Stimulated activated CD4-positive, alpha-beta T cell treated with anti-CD3 and anti-CD28 coated beads, Interleukin-1b, Interleukin-23, amount 100 ng/mL, for 24 hours (primary cell): Measurements from ENCODE around the gene ARHGAP18.
A peak's percentile ranks its signal among the peaks of the same experiment; 100 is the strongest.

Source experiments
- DNase-seq, 4 experiments: peaks; one replicate each; pipeline ENCODE4 v3.0.0-alpha.2; 2020; ENCODE audit warnings: low read depth in 4 of 4, low spot score in 1 of 4

ARHGAP18 gene

DNA sequence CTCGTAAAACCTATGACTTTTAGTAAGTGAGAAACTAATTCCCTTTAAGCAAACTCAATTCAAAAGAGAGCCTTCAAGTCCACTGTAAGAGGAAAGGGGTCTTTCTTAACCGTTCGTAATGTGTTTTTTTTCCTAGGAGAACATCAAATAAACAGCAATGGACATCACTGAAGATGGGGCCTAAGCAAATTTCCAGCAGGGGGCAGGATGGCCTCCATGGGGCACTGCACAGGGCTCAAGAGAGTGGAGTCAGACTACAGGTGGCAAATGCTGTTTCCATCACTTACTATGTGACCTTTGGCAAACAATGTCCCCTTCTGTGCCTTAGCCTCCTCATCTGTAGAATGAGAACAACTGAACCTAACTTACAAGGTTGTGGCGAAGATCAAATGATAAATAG, 88.7 kb downstream of the ARHGAP18 start:
- DNase-seq: peak in 2 of 4 experiments; percentile 3 to 16

DNA sequence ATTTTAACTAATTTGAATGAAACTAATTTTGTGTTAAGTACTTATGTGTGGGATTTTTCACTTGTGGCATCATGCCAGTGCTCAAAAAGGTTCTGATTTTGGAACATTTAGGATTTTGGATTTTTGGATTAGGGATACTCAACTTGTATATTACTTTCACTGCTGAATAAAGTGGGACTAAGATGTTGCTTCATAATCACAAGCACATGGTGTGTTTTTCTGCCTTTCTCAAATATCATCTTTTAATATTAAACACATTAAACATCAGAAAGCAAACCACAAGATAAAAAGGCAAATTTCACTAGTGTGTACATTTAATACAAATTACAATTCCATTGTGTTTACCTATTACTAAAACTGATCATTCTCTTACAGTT, 89.8 kb downstream of the ARHGAP18 start:
- DNase-seq: no peak

DNA sequence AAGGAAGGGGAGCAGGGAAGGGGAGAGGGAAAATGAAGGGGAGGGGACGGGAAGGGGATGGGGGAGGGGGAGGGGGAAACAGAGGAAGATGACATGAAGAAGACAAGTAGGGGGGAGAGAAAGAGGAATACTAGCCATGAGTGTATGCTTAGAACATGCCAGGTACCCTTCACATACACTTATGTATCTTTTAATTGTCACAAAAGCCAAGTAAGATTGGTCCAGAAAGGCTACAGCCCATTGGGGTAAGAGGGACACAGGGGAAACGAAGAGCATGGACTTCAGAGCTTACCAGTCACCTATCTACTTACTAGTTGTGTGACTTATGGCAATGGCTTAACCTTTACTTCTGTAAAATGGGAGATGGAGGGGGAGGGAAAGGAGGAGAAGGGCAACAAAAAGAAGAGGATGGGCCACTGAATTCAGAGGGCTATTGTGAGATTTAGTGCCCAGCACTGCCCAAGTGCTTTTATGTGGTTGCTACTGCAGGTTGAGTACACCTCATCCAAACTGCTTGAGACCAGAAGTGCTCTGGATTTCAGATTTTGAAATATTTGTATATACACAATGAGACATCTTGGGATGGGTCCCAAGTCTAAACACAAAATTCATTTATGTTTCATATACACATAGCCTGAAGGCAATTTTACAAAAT, 90.3 kb downstream of the ARHGAP18 start:
- DNase-seq: no peak

DNA sequence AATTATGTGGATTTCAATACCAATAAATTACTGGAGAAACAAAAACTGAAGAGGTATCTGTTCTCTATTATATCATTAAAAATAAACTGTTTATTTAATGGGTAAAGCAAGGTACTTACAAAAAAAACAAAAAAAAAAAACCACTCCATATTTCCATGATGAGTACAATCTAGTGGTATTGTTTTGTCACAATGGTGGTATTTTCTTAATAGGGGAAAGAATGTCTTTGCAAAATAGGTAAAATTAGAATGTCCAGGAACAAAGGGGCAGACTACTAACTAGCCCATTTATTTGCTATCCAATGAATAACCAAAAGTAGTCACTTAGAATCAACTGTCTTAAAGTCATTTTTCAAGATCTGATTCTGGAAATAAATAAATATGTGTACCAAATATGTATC, 92.0 kb downstream of the ARHGAP18 start:
- DNase-seq: no peak

DNA sequence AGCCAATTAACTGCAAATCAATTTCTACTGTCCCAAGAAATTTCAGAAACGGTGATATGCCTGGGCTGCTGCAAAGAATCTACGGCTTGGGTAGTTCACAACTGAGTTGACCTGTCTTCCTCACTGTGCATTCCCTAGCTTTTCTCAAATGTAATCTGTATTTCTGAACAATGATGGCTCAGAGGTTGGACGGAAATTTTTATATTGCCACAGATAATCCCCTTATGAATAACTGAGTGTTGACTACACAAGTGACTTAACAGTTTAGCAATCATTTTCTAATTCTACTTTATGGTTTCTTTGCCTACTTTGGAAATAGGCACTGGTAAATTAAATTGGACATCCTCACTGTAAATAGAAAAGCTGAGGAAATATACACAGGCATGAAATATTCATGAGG, 94.5 kb downstream of the ARHGAP18 start:
- no peak for DNase-seq

DNA sequence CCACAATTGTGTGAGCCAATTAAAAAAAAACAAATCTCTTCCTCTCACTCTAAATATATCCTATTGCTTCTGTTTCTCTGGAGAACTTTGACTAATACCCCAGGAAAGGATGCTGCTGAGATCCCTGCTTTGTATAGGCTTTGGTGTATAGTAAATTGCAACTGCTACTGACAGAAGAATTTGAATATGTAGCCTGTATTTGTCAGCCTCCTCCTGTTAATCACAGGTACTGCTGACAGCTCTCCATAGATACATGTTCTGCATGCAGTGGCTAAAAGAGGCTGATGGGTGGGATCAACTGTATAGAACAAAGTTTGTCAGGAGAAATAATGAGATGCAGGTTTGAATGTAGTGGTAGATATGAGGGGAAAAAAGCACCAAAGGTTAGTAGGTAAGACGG, 95.0 kb downstream of the ARHGAP18 start:
- no peak for DNase-seq

DNA sequence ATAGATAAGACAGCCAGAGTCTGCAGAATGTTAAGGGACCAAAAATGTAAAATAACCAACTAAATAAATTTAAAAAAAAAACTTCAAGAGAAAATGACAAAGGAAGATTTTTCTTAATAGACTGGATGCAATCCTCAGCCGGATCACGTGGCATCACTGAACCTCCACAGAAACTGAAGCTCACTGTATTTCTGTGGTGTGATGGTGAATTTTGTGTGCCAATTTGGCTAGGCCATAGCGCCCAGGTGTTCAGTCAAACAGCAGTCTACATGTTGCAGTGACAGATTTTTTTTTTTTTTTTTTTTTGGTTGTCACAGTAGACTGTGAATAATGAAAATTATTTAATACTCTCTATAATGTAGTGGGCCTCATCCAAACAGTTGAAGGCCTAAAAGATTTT, 95.5 kb downstream of the ARHGAP18 start:
- DNase-seq: no peak

DNA sequence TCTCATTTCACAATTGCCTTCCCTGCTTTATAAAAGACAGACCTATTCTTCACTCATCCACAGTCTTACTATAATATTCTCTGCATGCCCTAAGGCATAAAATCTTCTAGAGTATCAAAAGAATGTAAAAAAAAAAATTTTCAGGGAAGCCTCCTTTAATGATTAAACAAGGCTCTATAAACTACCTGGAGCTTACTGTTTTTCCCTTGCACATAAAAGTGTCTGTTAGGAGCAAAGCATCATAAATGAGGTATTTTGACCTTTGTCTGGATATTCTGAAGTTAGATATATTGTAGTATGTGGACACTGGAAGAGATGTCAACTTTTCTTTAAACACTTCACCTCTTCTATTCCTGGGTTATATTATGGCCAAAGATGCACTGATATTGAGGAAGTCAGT, 97.5 kb downstream of the ARHGAP18 start:
- no peak for DNase-seq

DNA sequence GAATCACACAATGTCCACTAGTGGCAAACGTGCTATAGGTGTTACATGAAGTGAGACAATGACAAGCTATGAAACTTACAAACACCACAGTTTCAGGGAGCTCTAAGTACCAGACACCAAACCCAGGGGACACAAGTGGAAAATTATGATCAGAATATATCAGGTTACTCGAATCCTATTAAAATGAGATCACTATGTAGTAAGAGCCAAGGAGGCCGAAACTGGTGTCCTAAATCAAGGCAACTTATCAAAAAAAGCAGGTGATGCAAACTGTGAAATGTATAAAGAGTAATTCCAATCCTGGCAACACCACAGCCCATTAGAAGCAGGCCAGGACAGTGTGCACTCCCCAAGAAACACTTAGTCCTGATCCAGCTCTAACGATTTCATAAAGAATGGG, 100.3 kb downstream of the ARHGAP18 start:
- DNase-seq: no peak

DNA sequence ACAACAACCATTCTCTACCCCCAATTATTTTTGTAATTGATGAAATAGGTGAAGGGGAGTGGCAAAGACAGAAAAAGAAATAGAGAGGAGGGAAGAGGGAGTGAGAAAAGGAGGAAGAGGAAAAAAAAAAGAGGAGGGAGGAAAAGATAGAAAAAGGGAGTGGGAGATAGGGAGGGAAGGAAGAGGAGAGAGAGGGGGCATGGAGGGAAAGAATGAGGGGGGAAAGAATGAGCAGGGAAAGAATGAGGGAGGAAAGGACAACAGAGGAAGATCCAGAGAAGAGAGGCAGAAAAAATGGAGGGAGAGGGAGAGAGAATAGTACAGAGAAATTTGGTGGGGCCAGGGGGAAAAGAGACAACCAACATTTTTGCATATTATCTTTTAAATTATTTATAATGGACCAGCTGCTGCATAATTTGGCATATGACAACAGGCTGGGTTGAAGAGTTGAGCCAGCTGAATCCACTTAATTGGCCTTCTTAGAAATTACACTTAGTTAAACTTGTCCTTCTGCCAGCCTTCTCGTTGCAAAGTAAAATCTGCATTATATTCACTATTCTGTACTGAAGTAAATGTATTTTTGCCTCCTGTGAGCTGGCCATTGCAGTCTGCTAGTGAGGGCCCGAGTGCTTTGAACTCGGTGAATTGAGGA, 101.0 kb downstream of the ARHGAP18 start:
- no peak for DNase-seq

DNA sequence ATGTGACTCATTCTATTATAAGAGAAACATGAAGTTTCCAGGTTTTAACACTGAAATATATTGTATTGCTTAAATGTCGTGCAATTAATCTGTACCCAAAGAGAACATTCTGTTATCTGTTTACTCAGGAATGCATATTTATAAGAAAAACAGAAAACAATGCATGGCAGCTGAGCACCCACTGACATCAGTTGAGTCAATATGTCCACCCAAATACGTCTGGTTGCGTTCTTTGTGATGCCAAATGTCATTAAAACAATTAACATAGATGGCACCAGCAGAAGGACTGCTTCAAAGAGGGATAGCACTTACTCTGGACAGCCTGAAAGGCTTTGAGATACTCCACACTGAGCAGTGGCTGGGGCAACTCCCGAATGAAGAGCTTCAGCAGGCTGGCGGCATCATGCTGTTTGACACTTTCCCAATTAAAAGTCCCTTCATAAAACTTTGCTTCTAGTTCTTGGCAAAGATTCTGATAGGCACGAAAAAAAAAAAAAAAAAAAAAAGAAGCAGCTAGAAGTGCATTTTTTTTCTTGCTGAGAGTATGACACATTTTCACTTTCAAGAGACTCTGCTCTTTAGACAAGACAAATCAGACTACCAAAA, 102.3 kb downstream of the ARHGAP18 start:
- DNase-seq: no peak

DNA sequence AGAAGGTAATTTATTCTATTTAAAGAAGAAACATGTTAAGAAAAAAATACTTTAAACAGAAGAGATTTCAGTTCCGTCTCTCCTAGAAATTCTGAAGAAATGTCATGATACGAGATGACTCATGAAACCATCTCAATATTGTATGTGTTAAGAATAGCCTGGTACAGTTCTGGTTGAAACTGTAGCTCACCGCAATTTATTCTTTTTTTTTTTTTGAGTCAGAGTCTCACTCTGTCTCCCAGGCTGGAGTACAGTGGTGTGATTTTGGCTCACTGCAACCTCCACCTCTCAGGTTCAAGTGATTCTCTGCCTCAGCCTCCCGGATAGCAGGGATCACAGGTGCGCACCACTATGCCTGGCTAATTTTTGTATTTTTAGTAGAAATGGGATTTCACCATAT, 103.3 kb downstream of the ARHGAP18 start:
- no peak for DNase-seq

DNA sequence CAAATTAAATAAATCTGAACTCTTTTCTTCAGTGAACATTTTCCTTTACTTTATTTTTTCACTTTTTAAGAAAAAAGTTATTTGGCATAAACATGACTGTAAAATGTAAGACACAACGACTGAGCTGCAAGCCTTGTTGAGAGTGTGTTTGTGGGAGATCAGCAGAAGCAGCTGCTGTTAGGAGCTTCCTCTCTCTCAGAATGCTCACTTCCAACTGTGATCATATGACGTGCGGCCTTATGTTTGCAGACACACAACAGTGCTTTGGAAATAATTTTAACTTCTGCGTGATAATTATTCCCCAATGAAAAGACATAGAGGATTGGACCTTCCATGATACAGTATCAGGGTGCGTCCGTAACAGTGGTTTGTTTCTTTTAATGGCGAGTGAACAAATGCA, 104.0 kb downstream of the ARHGAP18 start:
- no peak for DNase-seq

DNA sequence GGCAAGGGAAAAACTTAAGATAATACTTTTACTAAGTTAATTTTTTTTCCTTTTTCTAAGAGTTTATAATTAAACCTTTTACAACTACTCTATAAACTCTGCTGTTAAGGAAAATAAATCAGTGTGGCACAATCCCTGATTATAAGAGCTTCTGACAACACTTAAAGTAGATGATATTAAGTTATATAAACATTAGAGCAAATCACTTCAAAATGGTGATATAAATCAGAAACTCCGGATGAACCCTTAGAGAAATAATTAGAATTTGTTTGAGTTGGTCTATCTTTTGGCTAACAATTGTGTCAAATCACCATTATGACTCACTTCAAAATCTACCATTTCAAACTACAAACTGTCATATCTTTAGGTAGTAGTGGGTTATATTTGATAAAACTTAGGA, 104.9 kb downstream of the ARHGAP18 start:
- DNase-seq: no peak

DNA sequence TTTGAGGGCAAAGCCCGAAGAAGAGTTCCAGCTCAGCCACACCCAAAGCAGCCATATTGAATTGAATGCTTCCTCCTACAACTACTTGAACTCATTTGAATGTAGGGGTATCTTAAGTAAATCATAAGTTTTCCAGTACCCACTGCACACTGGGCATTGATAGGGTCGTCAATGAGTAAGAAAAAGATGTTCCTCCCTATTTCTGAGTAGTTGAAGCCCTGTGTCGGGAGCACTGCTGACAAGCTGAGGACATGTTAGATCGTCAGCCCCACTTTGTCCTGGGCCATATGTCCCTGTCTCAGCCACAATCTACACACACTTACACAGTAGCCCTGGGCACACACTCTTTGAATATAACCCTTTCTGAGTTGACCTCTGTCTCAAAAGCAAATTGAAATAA, 105.7 kb downstream of the ARHGAP18 start:
- no peak for DNase-seq

DNA sequence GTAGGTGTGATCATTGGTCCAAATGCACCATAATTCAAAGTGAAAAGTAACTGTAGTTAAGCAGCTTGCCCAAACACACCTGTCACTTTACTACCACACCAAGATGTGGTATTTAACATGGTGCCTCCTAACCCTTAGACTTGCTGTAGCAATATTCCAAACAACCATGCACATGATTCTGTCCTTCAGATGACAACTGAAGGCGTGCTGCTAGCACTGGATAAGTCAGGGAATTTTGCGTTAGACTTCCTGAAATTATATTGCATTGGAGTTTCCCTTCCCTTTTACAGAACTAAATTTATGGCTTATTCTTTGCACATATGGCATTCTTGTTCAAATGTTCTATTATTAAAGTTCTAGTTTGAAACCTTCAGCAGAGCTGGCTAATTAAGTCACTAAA, 106.2 kb downstream of the ARHGAP18 start:
- DNase-seq: no peak

DNA sequence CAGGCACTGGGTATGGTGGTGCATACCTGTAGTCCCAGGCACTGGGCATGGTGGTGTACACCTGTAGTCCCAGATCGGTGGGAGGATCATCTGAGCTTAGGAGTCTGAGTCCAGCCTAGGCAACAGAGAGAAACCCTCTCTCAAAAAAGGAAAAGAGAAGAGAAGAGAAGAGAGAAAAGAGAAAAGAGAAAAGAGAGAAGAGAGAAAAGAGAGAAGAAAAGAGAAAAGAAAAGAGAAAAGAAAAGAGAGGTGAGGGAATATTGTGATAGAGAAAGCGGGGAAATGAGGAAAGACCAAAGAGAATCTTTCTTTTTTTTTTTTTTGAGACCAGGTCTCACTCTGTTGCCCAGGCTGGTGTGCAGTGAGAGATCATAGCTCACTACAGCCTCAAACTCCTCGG, 108.7 kb downstream of the ARHGAP18 start:
- no peak for DNase-seq

DNA sequence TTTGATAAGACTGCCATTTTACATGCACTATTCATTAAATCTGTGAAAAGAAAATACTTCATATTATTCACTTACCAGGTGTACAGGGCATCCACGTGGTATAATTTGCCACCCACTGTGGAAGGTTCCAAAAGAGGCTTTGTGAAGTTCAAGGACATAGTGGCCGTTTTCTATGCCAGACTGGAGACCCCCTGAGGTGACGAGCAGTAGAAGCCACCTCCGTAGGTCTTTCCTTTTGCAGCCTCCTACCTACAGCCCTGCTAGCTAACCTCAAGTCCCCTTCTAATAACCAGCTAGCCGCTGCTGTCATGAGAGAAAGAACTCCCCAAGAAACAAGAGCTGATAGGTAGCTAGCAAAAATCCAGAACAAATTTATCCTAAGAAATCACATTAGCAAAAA, 110.5 kb downstream of the ARHGAP18 start:
- DNase-seq: no peak

DNA sequence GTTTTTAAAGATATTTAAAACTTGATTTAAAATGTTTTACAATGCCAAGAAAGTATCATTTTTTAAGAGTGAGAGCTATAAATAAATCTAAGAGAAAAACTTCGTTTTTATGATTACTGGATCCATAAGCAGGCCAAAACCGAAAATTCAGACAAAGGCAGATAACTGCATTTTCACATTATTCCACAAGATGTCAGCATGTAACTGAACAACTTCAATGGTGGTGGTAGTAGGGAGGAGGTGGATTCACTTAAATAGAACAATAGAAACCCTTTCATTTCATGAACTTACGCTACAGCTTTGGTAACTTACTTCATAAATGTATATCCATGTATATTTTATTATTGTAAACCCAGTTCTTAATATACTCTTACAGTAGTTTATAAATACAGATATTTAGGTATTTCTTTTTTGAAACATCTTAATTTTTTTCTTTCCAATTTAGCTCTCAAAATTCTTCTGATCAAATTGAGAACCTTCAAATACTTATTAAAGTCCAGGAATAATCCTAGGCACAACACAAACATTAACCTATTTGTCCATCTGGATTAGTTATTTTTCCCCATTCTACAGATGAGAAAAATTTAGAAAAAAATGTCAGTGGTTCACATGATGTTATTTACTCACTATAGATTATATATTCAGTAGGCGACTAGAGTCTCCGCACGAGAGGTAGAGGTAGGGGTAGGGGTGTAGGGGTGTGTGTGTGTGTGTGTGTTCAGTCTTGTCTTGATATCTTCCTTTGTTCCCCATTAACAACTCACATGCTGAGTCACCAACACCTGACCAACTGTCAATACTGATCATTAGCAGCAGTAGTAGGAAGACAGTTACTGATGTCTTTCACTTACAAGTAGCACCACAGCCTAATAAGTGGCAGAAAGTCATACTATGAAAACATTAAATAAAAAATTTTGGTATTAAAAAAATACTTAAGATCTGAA, 111.5 kb downstream of the ARHGAP18 start:
- no peak for DNase-seq

DNA sequence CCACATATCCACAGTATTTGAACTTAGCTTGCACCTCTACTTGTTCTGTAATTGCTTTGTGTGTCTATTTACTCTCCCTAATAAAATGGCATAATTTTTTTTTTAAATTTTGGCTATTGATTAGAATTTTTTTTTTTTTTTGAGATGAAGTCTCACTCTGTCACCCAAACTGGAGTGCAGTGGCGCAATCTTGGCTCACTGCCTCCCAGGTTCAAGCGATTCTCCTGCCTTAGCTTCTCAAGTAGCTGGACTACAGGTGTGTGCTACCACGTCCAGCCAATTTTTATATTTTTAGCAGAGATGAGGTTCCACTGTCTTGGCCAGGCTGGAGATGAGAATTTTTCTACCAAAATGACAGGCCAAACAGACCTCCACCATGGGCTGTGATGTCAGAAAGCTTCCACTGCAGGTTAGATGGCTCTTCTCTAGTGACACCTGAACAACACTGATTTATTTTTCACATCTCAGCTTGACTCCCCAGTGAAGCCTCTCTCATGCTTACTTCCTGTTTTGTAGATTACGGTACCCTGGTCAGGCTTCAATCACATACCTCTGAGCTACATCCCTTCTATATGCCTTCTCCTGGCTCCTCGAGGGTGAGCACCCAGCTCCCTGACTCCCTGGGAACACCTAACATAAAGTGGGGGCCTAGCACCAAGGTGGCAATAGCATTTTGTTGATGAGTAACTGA, 112.8 kb downstream of the ARHGAP18 start:
- no peak for DNase-seq

DNA sequence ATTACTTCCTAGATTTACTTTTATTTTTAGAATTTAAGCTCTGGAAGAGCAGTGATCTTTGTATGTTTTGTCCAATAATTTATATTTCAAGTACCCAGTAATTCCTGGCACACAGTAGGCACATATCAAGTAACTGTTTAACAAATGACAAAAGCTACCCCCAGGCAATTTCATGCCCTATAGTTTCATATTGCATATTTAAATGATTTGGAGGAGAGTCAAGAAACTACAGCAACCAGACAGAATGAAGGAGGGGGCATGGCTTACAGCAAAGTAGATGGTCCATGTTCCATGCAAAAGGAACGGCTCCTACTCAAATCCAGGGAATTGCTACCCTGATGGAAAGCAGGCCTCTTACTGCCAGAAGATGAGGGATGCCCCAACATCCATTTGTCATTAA, 113.5 kb downstream of the ARHGAP18 start:
- no peak for DNase-seq
